DMS153 (cell line): ENCODE results near the gene GAB4.
"Not testable (repeated sequence)": the region's sequence is repeated elsewhere in the genome, so short reads cannot be mapped to it uniquely, and the experiment has no call there.

Source experiments
- DNase-seq: peaks from one replicate; lab custom pipeline; 2025; lab: John Stamatoyannopoulos, UW

The GAB4 gene

GRCh38 chr22:16958475-16958874 lies 49.5 kb downstream of the GAB4 start:
- no peak for DNase-seq

DNA sequence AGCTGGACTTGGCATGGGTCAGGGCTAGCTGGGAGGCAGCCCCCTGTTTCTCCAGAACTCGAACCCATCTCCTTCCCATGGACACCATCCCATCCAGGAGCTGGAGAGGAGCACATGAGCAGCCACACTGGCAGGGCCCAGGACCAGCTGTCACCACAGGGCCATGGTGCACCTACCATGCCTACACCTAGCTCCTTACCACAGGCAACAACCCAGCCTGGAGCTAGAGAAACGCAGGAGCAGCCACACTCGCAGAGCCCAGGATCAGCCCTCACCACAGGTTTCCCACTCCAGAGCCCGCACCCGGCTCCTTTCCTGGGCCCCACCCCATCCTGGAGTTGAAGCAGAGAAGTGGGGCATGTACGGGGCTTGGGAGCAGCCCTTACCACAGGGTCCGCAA lies 50.2 kb downstream of the GAB4 start:
- DNase-seq: no peak

DNA sequence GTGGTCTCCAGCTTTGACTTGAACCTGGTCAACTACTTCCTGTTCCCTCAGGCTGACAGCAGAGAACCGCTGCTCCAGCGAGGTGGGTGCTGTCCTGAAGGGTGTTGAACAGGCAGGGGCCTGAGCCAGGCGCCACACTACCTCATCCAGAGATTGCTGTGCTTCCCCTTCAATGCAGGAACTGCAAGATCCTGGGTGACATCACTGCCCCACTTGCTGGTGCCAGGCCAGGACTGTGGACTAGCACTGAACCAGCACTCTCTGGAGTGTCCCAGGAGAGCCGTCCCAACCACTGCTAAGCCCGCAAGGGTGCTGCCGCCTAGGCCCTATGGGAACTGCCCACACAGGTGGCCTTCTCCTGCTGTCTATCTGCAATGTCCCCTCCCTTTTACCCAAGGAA lies 51.7 kb downstream of the GAB4 start:
- DNase-seq: no peak

DNA sequence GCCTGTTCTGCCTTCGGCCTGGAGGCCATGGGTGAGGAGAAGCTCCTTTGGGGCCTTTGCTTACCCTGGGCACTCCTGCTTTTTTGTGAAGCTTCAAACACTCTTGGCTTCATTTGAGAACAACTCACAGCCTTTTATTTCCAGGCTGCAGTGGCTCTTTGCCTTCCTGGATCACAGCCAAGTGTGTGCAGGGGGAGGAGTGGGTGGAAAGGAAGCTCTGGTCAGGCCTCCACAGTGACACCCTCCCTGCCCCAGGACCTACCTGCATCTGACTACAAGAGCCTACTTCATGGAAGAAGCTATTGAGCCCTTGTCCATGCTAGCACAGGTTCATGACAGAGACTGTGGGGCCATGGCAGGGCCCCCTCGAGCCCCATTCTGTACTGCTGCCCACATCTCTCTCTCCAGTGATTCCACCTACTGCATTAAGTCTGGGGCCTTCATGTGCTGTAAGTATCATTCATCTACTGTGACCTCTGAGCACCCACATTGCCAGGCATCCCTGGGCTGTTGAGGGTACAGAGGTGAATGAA lies 52.3 kb downstream of the GAB4 start:
- peak; percentile 51 for DNase-seq

- DNase-seq: no peak
These were observed 52.9 kb downstream of the GAB4 start for GRCh38 chr22:16955081-16955480.

- DNase-seq: no peak
These were observed 54.0 kb downstream of the GAB4 start for GRCh38 chr22:16954060-16954403.

DNA sequence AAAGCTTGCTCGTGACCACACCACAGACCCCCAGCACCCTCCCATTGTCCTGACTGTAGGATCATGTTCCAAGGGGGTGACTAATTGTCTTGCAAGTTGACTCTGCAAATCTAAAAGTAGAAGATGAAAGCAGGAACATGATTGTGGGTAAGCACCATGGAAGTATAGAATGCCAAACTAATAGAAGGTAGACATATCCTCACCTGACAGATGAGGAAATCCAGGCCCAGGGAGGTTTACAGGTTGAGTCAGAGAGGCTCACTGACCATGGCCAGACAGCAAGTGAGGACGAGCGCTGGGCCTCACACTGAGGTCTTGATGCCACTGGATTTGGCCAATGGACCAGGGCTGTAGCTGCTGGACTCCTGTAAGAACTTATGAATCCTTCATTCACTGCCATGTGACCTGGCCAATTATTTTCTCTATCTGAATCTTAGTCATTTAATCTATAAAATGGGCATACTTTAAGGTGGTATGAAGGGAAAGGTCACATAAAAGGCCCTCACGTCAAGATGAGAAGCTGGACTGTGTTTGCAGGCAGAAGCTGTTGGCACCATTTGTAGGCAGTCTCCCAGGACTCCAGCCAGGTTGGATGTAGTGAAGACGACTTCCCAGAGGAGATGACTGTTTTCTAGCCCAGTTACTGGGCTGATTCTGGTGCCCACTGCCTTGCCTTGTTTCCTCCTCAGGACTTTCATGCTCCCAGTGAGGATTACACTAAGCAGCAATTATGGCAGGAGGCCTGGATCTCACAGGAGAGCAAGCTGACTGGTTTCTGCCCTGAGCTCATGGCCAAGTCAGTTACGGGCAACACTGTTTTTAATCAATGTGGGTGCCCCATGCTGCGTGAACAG lies 54.6 kb downstream of the GAB4 start:
- DNase-seq: no peak

GRCh38 chr22:16949561-16949960 lies 58.5 kb downstream of the GAB4 start:
- DNase-seq: no peak

DNA sequence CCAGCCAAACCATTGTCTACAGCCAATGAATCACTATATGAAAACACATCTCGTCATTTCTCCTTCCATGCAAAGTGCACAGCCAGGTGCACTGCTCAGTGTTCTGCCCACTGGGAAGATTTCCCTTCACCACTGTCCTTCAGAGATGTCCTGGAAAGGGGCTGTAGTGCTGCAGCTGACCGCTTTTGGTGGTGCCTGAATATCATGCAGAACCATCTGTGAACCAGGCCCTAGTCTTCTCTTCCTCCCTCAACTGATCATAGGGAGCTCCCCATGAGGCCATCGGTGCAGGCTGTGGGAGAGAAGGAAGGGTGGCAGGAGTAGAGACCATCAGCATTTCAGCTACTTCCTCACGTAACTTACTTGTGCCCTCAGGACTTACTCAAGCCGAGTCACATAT lies 70.2 kb downstream of the GAB4 start:
- no peak for DNase-seq

- not testable (repeated sequence) for DNase-seq
These were observed 70.8 kb downstream of the GAB4 start for GRCh38 chr22:16937209-16937608.

GRCh38 chr22:16936625-16937024 lies 71.4 kb downstream of the GAB4 start:
- no peak for DNase-seq

- no peak for DNase-seq
These were observed 72.8 kb downstream of the GAB4 start for GRCh38 chr22:16935209-16935608.

- DNase-seq: no peak
These were observed 74.4 kb downstream of the GAB4 start for GRCh38 chr22:16933291-16934282.

- DNase-seq: peak; percentile 20
These were observed 75.4 kb downstream of the GAB4 start for GRCh38 chr22:16932577-16932976.

- DNase-seq: no peak
These were observed 82.5 kb downstream of the GAB4 start for GRCh38 chr22:16925407-16925966.

GRCh38 chr22:16922706-16923105 lies 85.3 kb downstream of the GAB4 start:
- DNase-seq: no peak

DNA sequence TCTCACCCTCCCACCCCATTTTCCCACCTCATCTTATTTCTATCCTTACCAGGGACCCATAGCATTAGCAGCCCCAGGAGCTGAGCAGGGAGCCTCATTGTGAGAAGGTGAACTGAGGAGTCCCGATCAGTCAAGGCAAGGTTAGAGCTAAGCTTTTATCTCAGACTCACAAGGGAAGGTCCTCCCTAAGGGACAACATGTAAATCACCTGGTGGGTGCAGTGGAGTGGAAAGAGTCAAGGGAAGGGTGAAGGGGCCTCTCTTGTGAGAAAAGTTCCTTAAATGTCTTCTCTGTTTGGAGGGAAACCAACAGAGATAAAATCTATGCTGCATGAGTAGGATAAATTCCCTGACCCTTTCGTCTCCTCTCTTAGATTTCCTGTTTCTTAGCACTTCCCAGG lies 85.9 kb downstream of the GAB4 start:
- no peak for DNase-seq

GRCh38 chr22:16917144-16918003 lies 90.6 kb downstream of the GAB4 start:
- DNase-seq: peak; percentile 54

- DNase-seq: no peak
These were observed 92.3 kb downstream of the GAB4 start for GRCh38 chr22:16915701-16916100.

DNA sequence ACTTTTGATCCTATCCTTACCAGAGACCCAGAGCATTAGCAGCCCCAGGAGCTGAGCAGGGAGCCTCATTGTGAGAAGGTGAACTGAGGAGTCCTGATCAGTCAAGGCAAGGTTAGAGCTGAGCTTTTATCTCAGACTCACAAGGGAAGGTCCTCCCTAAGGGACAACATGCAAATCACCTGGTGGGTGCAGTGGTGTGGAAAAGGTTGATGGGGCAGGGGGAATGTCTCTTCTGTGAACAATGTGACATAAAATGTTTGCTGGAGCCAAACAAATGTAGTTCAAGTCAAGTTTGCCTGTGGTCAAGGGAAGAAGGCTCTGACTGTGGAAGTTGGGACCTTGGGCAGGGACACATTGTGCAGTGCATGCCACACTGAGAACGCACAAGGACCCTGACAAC lies 93.1 kb downstream of the GAB4 start:
- DNase-seq: not testable (repeated sequence)

GRCh38 chr22:16914006-16914405 lies 94.0 kb downstream of the GAB4 start:
- no peak for DNase-seq
